HG02588 (cell line): ENCODE measurements around the gene SPOCK1.
"Not testable (repeated sequence)": the region's sequence is repeated elsewhere in the genome, so short reads cannot be mapped to it uniquely, and the experiment has no call there.

Experiments used
- ATAC-seq: cut with Tn5 transposase; IDR thresholded peaks from one replicate; pipeline ENCODE4 v1.9.1; 2021; ENCODE audit warnings: mild to moderate bottlenecking, moderate library complexity; ENCODE audit not compliant: unreplicated experiment

SPOCK1 gene

GRCh38 chr5:137269946-137270345 lies 229.2 kb downstream of the SPOCK1 start:
- no peak for ATAC-seq

- ATAC-seq, result no peak
Observed at GRCh38 chr5:137269274-137269673, 229.9 kb downstream of the SPOCK1 start.

- no peak for ATAC-seq
Observed at GRCh38 chr5:137268646-137269045, 230.5 kb downstream of the SPOCK1 start.

GRCh38 chr5:137266186-137266585 lies 232.9 kb downstream of the SPOCK1 start:
- no peak for ATAC-seq

GRCh38 chr5:137265457-137265856 lies 233.7 kb downstream of the SPOCK1 start:
- no peak for ATAC-seq

GRCh38 chr5:137264573-137264972 lies 234.6 kb downstream of the SPOCK1 start:
- no peak for ATAC-seq

- no peak for ATAC-seq
Observed at GRCh38 chr5:137264041-137264440, 235.1 kb downstream of the SPOCK1 start.

- ATAC-seq, result no peak
Observed at GRCh38 chr5:137263371-137264005, 235.6 kb downstream of the SPOCK1 start.

GRCh38 chr5:137262818-137263217 lies 236.3 kb downstream of the SPOCK1 start:
- no peak for ATAC-seq

GRCh38 chr5:137260820-137261695 lies 238.1 kb downstream of the SPOCK1 start:
- no peak for ATAC-seq

GRCh38 chr5:137259115-137259514 lies 240.0 kb downstream of the SPOCK1 start:
- ATAC-seq, result not testable (repeated sequence)

GRCh38 chr5:137254119-137255090 lies 244.7 kb downstream of the SPOCK1 start:
- no peak for ATAC-seq

- ATAC-seq, result no peak
Observed at GRCh38 chr5:137252512-137252911, 246.6 kb downstream of the SPOCK1 start.

GRCh38 chr5:137250421-137250820 lies 248.7 kb downstream of the SPOCK1 start:
- no peak for ATAC-seq

- ATAC-seq, result no peak
Observed at GRCh38 chr5:137248527-137248926, 250.6 kb downstream of the SPOCK1 start.

- no peak for ATAC-seq
Observed at GRCh38 chr5:137245438-137245837, 253.7 kb downstream of the SPOCK1 start.

GRCh38 chr5:137240285-137240684 lies 258.8 kb downstream of the SPOCK1 start:
- ATAC-seq, result no peak

GRCh38 chr5:137236849-137237507 lies 262.1 kb downstream of the SPOCK1 start:
- ATAC-seq, result no peak

GRCh38 chr5:137236252-137236651 lies 262.9 kb downstream of the SPOCK1 start:
- no peak for ATAC-seq
